ENCODE measurements around the gene NUP93. TPM values are rescaled to one million over a fixed set of nuclear protein-coding genes. Genes with fewer than 3 reads are reported as not detected.

NUP93 gene
- total RNA-seq, 1 experiment from 2014 or later = 144 TPM

DNA sequence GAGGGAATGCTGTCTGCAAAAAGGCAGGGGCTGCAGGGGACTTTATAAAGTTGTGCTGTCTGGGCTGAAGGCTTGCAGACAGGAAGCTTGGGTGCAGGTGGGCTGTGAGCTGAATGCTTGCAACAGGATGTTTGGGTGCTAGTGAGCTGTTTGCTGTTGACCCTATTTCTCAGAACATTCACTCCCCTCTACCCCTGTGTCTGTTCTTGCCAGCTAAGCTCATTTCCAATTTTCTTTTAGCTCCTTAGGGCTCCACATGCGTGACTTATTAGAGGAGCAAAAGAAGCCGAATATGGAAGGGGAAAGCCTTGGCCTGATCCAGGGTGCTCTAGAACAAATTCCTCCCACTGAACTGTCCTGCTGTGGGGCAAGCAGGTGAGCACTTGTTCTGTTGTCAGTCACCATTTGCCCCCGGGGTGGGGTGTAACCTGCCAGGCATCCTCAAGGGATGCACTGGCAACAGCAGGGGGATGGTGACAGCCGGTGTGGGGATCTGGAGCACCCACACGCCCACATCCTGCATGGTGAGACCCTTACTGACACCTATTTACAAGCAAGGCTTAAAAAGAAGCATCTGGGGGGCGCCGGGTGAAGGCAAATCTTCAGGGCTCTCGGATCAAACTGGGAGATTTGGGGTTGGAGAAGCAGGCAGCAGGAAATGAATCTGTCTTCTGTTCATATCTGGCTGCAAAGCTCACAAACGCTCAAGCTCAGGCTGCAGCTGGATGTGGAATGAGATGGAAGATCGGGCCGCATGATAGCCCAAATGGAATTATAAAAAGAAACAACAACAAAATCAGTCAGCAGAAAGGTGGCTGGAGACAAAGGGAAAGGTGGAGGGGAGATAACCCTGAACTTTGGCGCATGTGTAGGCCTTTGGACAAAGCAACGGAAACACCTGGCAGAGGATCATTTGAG lies 21.1 kb upstream of the NUP93 start:
- TF ChIP-seq ZNF274 (IDR thresholded peaks at IDR 0.05; ENCODE audit: low read depth, low read length) (no peak), CEBPB (IDR thresholded peaks at IDR 0.05; ENCODE audit: low read depth) (no peak), JUND (IDR thresholded peaks at IDR 0.05) (no peak), EZH2 (IDR thresholded peaks at IDR 0.05) (no peak), ELF1 (IDR thresholded peaks at IDR 0.05; ENCODE audit: borderline replicate concordance, low read depth) (no peak), ZFX (IDR thresholded peaks at IDR 0.05) (no peak), POLR2AphosphoS5 (IDR thresholded peaks at IDR 0.05; ENCODE audit: low read depth, low read length) (no peak), EZH2phosphoT487 (IDR thresholded peaks at IDR 0.05; ENCODE audit: borderline replicate concordance) (no peak), RAD21 (IDR thresholded peaks at IDR 0.05; ENCODE audit: low read depth) (no peak), SRF (IDR thresholded peaks at IDR 0.05; ENCODE audit: low read depth) (no peak), TCF7L2 (IDR thresholded peaks at IDR 0.05; ENCODE audit: borderline replicate concordance, extremely low read depth, insufficient read depth, insufficient read length) (no peak), SP1 (IDR thresholded peaks at IDR 0.05; ENCODE audit: low read depth) (no peak), EGR1 (IDR thresholded peaks at IDR 0.05; ENCODE audit: low read depth) (no peak), CBX3 (IDR thresholded peaks at IDR 0.05; ENCODE audit: low read depth) (no peak), SIN3A (IDR thresholded peaks at IDR 0.05; ENCODE audit: low read depth) (no peak)
- TF ChIP-seq, protein P1, sequence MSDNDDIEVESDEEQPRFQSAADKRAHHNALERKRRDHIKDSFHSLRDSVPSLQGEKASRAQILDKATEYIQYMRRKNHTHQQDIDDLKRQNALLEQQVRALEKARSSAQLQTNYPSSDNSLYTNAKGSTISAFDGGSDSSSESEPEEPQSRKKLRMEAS (IDR thresholded peaks at IDR 0.05) = no peak
- TF ChIP-seq, protein P2, sequence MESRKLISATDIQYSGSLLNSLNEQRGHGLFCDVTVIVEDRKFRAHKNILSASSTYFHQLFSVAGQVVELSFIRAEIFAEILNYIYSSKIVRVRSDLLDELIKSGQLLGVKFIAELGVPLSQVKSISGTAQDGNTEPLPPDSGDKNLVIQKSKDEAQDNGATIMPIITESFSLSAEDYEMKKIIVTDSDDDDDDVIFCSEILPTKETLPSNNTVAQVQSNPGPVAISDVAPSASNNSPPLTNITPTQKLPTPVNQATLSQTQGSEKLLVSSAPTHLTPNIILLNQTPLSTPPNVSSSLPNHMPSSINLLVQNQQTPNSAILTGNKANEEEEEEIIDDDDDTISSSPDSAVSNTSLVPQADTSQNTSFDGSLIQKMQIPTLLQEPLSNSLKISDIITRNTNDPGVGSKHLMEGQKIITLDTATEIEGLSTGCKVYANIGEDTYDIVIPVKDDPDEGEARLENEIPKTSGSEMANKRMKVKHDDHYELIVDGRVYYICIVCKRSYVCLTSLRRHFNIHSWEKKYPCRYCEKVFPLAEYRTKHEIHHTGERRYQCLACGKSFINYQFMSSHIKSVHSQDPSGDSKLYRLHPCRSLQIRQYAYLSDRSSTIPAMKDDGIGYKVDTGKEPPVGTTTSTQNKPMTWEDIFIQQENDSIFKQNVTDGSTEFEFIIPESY (IDR thresholded peaks at IDR 0.05; ENCODE audit: extremely low read depth, insufficient replicate concordance, low read length) = no peak
- TF ChIP-seq, protein P3, sequence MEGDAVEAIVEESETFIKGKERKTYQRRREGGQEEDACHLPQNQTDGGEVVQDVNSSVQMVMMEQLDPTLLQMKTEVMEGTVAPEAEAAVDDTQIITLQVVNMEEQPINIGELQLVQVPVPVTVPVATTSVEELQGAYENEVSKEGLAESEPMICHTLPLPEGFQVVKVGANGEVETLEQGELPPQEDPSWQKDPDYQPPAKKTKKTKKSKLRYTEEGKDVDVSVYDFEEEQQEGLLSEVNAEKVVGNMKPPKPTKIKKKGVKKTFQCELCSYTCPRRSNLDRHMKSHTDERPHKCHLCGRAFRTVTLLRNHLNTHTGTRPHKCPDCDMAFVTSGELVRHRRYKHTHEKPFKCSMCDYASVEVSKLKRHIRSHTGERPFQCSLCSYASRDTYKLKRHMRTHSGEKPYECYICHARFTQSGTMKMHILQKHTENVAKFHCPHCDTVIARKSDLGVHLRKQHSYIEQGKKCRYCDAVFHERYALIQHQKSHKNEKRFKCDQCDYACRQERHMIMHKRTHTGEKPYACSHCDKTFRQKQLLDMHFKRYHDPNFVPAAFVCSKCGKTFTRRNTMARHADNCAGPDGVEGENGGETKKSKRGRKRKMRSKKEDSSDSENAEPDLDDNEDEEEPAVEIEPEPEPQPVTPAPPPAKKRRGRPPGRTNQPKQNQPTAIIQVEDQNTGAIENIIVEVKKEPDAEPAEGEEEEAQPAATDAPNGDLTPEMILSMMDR (IDR thresholded peaks at IDR 0.05 in 2 of 3, conservative IDR thresholded peaks at IDR 0.05 in 1 of 3; ENCODE audit: borderline replicate concordance in 1 of 3, insufficient read depth in 1 of 3, low read depth in 2 of 3, low read length in 2 of 3) = no peak
- TF ChIP-seq, protein P4, sequence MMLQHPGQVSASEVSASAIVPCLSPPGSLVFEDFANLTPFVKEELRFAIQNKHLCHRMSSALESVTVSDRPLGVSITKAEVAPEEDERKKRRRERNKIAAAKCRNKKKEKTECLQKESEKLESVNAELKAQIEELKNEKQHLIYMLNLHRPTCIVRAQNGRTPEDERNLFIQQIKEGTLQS (IDR thresholded peaks at IDR 0.05) = no peak
- ChIA-PET CTCF (no interaction called here), POLR2A (no interaction called here), RAD21 (ENCODE audit: low non-redundant PET in 1 of 2, low total read pairs in 2 of 2, uncharacterized antibody in 2 of 2, unreplicated experiment in 2 of 2) (no interaction called here)
- no peaks in the 10 kb centered on the region for H3K27me3 ChIP-seq (ENCODE audit: insufficient read depth, low read length)
- no peaks in the 10 kb centered on the region for H3K4me1 ChIP-seq (ENCODE audit: control insufficient read depth in 1 of 2, insufficient read depth in 2 of 2, low read length in 2 of 2)
- no peak for DNase-seq (ENCODE audit: low read depth, low spot score)
- ATAC-seq = no peak
- H4K20me1 ChIP-seq (ENCODE audit: insufficient read depth) = no peaks in the 10 kb centered on the region
- no peak overlapping the region for H3K9ac ChIP-seq (ENCODE audit: low read length)
- no peaks in the 10 kb centered on the region for H3K79me2 ChIP-seq (ENCODE audit: insufficient read depth, low read length)
- H2AFZ ChIP-seq (ENCODE audit: low read depth, low read length, poor library complexity, severe bottlenecking) = no peak overlapping the region
- H3K27ac ChIP-seq (ENCODE audit: low read depth, low read length) = no peak overlapping the region
- H3K9me2 ChIP-seq (ENCODE audit: insufficient read depth) = no peaks in the 10 kb centered on the region
- no TSS peak for BruUV-seq (replicated peaks)
- no peaks in the 10 kb centered on the region for H3K36me3 ChIP-seq (ENCODE audit: control insufficient read depth in 1 of 2, insufficient read depth in 2 of 2, low read length in 2 of 2)
- no peak overlapping the region for H3K4me2 ChIP-seq (ENCODE audit: low read length)
- H3K9me3 ChIP-seq (ENCODE audit: control insufficient read depth in 1 of 2, insufficient read depth in 1 of 2, low read depth in 1 of 2, low read length in 2 of 2) = no peaks in the 10 kb centered on the region
- no peak overlapping the region for H3K4me3 ChIP-seq (replicated peaks in 1 of 2; ENCODE audit: low read depth in 1 of 2, low read length in 2 of 2)
- intact Hi-C loops (cut with micrococcal nuclease) = loop anchor here (10.0 kb wide), 1 partner anchor 374 kb away; no protein-coding TSS in a partner anchor

Measured in HCT116 (cell line).